GM18498 (cell line): ENCODE results near the gene ARL6IP1.

ENCODE experiments used
- ATAC-seq: cut with Tn5 transposase; IDR thresholded peaks from one replicate; pipeline ENCODE4 v1.9.1; 2021; ENCODE audit warnings: mild to moderate bottlenecking, moderate library complexity; ENCODE audit not compliant: unreplicated experiment

The ARL6IP1 gene

DNA sequence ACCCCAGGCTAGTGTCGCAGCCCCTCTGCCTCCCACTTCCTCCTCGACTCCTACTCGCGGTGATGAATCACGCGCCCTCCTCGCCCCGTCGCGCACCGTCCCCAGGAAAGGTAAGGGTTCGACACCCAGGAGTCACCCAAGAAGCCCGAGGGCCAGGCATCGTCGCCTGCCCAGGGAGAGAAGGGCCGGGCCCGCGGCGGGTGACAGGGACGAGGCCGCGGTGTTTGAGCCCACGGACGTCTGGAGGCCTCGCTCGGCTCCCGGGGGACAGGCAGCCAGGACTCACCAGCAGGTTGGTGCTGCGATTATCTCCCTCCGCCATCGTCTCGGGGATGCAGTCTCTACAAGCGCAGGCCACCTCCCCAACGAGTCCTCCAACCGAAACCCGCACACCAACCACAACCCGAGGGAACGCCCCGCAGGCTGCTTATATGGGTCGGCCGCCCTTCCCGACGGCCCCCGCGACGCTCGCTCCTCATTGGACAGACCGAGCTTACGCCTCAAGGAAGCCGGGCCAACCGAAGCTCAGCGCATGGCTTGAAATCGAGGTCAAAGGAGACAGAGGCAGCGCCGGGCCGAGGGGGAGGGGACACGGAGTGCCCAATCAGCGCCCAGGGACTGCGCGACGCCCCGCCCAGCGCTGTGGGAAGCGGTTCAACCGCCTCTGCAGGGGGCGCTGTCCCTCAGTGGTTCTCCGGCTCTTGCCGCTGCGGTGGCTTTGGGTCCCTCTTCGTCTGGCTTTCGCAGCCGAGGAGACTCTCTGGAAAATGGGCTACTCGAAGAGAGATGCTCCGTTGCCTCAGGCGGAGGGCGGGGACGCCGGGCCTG lies at the start of gene ARL6IP1:
TSS of gene ARL6IP1 (minus strand) at position 405 of the 828 bp plus-strand sequence. CDS start at position 322, 83 bp downstream.
- ATAC-seq: peak; percentile 96

GRCh38 chr16:18846416-18846815 lies 45.1 kb upstream of the ARL6IP1 start:
- ATAC-seq: no peak

DNA sequence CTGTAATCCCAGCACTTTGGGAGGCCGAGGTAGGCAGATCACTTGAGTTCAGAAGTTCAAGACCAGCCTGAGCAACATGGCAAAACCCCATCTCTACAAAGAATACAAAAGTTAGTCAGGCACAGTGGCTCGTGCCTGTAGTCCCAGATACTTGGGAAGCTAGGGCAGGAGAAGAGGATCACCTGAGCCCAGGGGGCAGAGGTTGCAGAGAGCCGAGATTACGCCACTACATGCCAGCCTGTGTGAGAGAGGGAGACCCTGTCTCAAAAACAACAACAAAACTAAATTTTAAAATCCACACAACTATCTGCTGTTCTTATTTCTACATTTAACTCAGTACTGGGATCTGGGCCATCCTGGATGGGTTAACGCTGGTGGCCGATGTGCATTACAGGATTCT lies 41.2 kb upstream of the ARL6IP1 start:
- ATAC-seq: no peak

DNA sequence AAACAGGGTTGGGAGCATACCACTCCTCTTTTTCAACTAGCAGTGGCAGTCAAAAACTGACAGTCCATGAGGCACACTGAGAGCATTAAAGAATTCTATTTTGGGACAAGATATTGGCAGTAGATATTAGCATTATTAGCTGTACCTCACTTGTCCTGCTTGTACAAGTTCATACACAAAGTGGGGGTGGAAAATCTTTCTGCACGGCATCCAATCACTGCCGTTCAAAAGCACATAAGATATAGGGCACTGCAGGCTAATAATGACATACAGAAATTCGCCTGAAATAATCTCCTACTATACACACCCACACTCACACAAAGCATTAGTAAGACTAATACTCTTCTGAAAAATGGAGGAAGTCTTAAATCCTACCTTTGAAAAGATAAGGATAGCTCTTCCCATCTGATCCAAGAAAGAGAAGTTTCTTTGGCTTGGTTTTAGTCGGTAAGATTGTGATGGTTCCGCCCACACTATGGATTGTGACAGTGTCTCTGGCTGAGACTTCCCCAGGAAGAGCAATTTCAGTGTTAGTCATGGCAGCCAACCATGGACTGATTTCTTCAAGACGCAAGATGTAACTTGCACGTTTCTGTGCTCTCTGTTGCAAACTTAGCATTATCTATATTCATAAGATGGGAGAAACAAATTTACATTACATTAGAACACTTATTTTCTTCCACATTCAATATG lies 40.6 kb upstream of the ARL6IP1 start:
- ATAC-seq: no peak

GRCh38 chr16:18839555-18839954 lies 38.2 kb upstream of the ARL6IP1 start:
- no peak for ATAC-seq

DNA sequence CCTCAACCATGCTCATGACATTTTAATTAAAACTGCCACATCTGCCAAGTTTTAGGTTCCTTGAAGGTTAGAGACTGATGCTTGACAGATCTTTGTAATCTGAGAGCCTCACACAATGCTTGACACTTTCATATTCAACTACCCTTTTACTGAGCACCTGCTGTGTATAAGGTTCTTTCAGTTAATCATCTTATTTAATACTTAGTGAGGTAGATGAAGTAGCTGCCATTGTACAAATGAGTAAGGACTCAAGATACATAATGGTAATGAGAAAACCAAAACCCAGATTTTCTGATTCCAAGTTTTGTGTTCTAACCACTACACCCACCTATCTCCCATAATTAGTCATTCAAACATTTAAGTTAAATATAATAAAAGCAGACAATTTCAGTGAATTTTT lies 35.4 kb upstream of the ARL6IP1 start:
- no peak for ATAC-seq

- no peak for ATAC-seq
These were observed 33.5 kb upstream of the ARL6IP1 start for GRCh38 chr16:18834864-18835263.

GRCh38 chr16:18833707-18834505 lies 32.6 kb upstream of the ARL6IP1 start:
- no peak for ATAC-seq

GRCh38 chr16:18832613-18833012 lies 31.3 kb upstream of the ARL6IP1 start:
- ATAC-seq: no peak

- no peak for ATAC-seq
These were observed 30.7 kb upstream of the ARL6IP1 start for GRCh38 chr16:18832006-18832405.

DNA sequence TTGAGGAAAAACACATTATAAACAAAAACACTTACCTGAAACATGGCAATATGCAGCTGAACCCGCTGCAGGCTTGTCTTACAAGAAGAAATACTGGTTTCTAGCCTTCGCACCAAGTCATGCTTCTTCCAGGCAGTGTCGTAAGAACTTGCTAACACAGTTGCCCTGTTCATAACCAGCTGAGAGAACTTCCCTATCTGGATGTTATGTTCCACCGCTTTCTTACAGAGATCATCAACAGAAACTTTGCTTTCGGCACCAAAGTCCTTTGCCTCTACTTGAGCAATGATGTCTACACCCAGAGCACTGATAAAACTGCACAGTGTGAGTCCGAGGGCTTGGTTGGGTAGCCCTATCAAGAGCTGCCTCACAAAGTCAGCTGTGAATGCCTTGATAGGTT lies 27.9 kb upstream of the ARL6IP1 start:
- ATAC-seq: no peak

DNA sequence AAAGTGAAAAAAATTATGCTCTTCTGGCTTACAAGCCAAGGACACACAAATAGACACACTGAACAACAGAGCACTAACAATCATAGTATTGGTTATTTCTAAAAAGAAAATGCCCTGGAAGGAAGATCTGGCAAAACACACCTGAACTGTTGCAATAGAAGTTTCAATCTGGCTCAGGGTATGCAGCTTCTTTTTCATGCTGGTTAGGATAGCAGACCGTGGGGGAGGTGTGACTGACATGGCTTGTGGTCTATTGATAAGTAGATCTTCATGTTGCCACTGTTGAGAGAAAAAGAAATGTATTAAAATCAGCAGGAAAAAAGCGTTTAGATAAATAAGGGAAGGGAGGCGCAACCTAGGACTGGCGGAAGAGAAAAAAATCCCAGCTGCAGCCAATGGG lies 26.5 kb upstream of the ARL6IP1 start:
- no peak for ATAC-seq

DNA sequence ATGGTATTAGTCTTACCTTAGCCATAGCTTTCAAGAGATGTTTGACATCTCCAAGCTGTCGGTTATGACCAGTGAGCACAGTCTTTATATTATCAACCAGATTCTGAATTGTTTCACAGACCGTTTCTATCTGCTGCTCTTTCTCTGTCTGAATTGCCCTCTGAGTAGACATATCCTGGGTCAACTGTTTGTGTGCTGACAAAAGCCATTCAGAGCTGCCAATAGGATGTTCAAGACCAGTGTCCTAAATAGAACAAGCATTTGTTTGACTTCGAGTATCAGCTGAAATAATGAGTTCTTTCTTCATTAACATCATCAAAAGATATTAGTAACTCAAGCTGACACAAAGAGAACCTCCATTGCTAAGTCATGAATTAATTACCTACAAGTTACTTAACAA lies 14.9 kb upstream of the ARL6IP1 start:
- no peak for ATAC-seq

DNA sequence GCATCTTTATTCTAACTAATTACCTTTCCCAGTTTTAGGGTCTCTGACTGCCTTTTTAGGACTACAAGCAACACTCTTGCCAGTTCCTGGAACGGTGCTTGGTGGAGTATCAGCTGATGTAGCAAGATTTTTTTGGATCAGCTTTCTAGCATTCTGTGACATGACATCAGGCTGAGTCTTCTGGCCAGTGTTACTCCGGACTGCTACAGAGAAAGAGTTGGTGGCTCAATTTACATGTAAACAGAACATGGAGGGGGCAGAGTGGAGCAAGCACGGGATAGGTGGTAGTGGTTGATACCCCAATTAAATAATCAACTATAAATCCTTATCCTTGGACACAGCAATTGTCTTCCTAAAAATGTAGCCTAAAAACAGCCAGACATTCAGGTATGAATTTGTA lies 10.6 kb upstream of the ARL6IP1 start:
- no peak for ATAC-seq

GRCh38 chr16:18809165-18809564 lies 7.8 kb upstream of the ARL6IP1 start:
- no peak for ATAC-seq

GRCh38 chr16:18805257-18805773 lies 4.0 kb upstream of the ARL6IP1 start:
- ATAC-seq: no peak

DNA sequence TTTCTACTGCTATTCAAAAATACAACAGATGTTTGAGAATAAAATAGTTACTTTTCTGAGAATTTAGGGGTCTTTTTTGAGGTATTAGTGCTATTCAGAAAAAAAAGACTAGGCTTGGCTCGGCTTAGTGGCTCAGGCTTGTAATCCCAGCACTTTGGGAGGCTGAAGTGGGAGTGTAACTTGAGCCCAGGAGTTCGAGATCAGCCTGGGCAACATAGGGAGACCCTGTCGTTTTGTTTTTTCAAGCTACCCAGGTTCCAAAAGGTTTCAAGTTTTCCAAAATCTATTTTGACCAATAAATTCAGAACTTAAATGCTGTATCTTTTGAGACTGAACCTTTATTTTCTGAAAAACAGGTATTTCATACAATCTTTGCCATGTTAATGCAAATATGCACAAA lies 3.2 kb upstream of the ARL6IP1 start:
- ATAC-seq: no peak

- no peak for ATAC-seq
These were observed 2.5 kb upstream of the ARL6IP1 start for GRCh38 chr16:18803569-18804462.

- no peak for ATAC-seq
These were observed 1.5 kb upstream of the ARL6IP1 start for GRCh38 chr16:18802767-18803343.

- ATAC-seq: no peak
These were observed 589 bp downstream of the ARL6IP1 start for GRCh38 chr16:18800775-18801144.
